ENCODE results near the gene PCBP1.

The PCBP1 gene

DNA sequence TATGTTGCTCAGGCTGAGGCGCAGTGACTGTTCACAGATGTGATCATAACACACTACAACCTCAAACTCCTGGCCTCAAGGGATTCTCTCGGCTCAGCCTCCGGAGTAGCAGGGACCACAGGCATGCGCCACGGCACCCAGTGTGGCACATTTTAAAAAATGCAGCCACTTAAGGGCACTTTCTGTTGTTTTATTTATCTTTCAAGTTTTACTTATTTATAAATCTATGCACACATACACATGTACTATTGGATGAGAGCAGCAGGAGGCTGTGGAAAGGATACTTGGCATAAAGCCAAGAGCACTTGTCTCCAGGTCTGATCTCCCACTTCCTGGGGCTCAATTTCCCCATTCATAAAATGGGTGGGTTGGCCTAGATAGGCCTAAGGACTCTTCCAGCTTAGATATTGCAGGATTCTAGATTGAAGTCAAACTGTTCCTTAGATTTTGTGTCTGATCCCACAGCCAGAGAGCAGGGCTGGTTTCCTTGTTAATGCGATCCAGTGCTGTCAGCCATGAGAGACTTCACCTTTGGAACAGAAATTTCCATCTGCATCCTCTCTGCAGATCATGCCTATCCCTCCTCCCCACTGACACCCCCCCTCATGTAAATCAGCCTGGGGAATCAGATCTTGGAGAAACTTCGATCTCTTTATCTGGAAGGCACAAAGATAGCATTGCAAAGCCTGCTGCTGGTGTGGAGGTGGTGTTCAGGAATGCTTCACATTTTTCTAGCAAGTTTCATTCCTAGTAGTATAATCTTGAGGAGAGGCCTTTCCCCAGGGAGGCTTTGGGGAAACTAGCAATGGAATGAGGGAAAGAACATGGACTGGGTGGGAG lies 24.7 kb downstream of the PCBP1 start:
- DNase-seq (ENCODE audit: low read depth): no peak
- no peak for TF ChIP-seq CTCF (conservative IDR thresholded peaks at IDR 0.05; ENCODE audit: low read depth, low read length)
- H3K4me3 ChIP-seq (ENCODE audit: low read length): no peak overlapping the region

DNA sequence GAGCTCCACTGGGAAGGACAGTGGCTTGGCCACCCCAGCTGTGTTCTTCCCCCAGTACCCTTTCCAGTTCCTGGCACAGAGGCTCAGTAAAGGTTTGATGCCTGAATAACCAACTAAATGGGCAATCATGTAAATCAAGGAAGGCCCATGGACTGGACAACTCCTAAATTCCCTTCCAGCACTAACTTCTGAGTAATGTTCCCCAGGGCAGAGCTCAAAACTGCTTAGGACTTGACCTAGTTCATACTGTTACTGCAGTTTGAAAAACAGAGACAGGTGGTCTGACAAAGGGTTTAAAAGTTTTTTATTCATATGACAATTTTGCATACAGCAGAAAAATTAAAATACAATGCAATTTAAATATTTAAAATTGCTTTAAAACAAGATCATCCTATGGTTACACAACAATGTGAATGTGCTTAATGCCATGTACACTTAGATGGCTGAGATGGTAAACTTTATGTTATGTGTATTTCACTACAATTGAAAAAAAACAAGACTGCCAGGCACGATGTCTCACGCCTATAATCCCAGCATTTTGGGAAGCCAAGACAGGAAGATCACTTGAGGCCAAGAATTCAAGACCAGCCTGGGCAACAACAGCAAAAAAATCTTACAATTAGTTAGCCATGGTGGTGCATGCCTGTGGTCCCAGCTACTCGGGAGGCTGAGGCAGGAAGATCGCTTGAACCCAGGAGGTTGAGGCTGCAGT lies 26.2 kb downstream of the PCBP1 start:
- no peak overlapping the region for H3K4me3 ChIP-seq (ENCODE audit: low read length)
- no peak for DNase-seq (ENCODE audit: low read depth)
- no peak for TF ChIP-seq CTCF (conservative IDR thresholded peaks at IDR 0.05; ENCODE audit: low read depth, low read length)

GRCh38 chr2:70115646-70116442 lies 28.6 kb downstream of the PCBP1 start:
- no peak overlapping the region for H3K4me3 ChIP-seq (ENCODE audit: low read length)
- TF ChIP-seq CTCF (conservative IDR thresholded peaks at IDR 0.05; ENCODE audit: low read depth, low read length): no peak
- no peak for DNase-seq (ENCODE audit: low read depth)

GRCh38 chr2:70116936-70117552 lies 29.8 kb downstream of the PCBP1 start:
- no peak for DNase-seq (ENCODE audit: low read depth)
- no peak for TF ChIP-seq CTCF (conservative IDR thresholded peaks at IDR 0.05; ENCODE audit: low read depth, low read length)
- H3K4me3 ChIP-seq (ENCODE audit: low read length): no peak overlapping the region

DNA sequence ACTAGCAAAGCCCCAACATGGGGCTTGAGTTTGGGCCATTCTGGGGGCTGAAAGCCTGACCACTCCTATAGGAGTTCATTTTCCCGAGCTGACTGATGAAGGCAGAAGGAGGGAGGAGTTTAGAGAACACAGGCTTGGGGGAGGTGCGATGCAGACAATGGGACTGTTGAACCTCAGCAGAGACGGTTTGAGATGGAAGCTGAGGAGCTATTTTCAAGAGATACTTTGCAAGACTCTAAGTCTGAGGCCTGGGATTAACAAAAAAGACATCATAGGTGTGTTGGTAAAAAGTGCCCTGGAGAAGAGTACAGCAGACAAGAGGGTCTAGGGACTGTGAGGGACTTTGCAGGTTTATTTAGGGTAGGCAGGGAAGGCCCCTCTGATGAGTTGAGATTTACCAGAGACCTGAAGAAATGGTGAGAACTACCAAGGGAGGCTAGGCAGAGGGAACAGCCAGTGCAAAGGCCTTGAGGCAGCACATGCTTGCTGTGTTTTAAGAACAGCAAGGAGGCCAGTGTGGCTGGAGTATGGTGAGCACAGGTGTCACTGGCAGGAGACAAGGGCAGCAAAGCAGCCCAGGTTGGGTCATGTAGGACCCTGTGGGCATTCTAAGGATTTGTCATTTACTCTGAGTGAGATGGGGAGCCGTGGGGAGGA lies 31.6 kb downstream of the PCBP1 start:
- no peak for TF ChIP-seq CTCF (conservative IDR thresholded peaks at IDR 0.05; ENCODE audit: low read depth, low read length)
- DNase-seq (ENCODE audit: low read depth): no peak
- no peak overlapping the region for H3K4me3 ChIP-seq (ENCODE audit: low read length)

GRCh38 chr2:70121627-70122372 lies 34.5 kb downstream of the PCBP1 start:
- TF ChIP-seq CTCF (conservative IDR thresholded peaks at IDR 0.05; ENCODE audit: low read depth, low read length): no peak
- H3K4me3 ChIP-seq (ENCODE audit: low read length): no peak overlapping the region
- DNase-seq (ENCODE audit: low read depth): no peak

Data from retinal pigment epithelial cell (primary cell).